Naive B cell (primary cell): Measurements from ENCODE around the gene CEP131. TPM values are rescaled to one million over a fixed set of nuclear protein-coding genes. Genes with fewer than 3 reads are reported as not detected.
A peak's percentile ranks its signal among the peaks of the same experiment; 100 is the strongest.

ENCODE experiments used
- ATAC-seq, 2 donors: fragments of 150-1000 bp; cut with Tn5 transposase; 2 replicates each; pipeline ENCODE4 v1.10.0; 2021; ENCODE audit warnings: low read depth in 2 of 2, mild to moderate bottlenecking in 2 of 2, moderate library complexity in 2 of 2
- DNase-seq: peaks from one replicate; pipeline ENCODE4 v3.0.0; 2022
- H3K27ac Mint-ChIP-seq, 6 donors: one replicate each; pipeline ENCODE4 v1.8.0; 2020 to 2022; ENCODE audit warnings: mild to moderate bottlenecking in 6 of 6, mixed read lengths in 6 of 6, moderate library complexity in 5 of 6, inconsistent platforms in 2 of 6
- H3K27me3 Mint-ChIP-seq, 3 donors: one replicate each; pipeline ENCODE4 v1.8.0; 2021 to 2022; ENCODE audit warnings: mixed read lengths in 3 of 3, mild to moderate bottlenecking in 1 of 3
- H3K36me3 Mint-ChIP-seq, 2 donors: one replicate each; pipeline ENCODE4 v1.8.0; 2020 to 2022; ENCODE audit warnings: mixed read lengths in 2 of 2, inconsistent platforms in 1 of 2, mild to moderate bottlenecking in 1 of 2
- H3K4me1 Mint-ChIP-seq, 3 donors: one replicate each; pipeline ENCODE4 v1.8.0; 2020 to 2022; ENCODE audit warnings: mixed read lengths in 3 of 3, inconsistent platforms in 1 of 3, mild to moderate bottlenecking in 1 of 3, moderate library complexity in 1 of 3
- H3K4me3 Mint-ChIP-seq, 8 donors: one replicate each; pipeline ENCODE4 v1.8.0; 2020 to 2022; ENCODE audit warnings: mild to moderate bottlenecking in 8 of 8, mixed read lengths in 8 of 8, moderate library complexity in 8 of 8, inconsistent platforms in 2 of 8
- H3K9me3 Mint-ChIP-seq, 7 donors: one replicate each; pipeline ENCODE4 v1.8.0; 2020 to 2022; ENCODE audit warnings: mixed read lengths in 7 of 7, mild to moderate bottlenecking in 5 of 7, inconsistent platforms in 2 of 7, moderate library complexity in 1 of 7
- polyA plus RNA-seq, 6 donors: library from polyadenylated mRNA; unstranded; fragments of 300-500 nt; fragmentation: Illumina TruSeq; gene quantifications; one replicate each; pipeline ENCODE4 v1.2.3, GENCODE V29; 2021; ENCODE audit warnings: low read depth in 6 of 6

The CEP131 gene
- polyA plus RNA-seq, 6 donors from 2014 or later, result 3.1 to 11.6 (median 4.0) TPM; not detected in 1

GRCh38 chr17:81258292-81258691 is 35.5 kb upstream of the CEP131 start:
- Mint-ChIP-seq H3K4me1 (peaks cover 8 to 9% (median 8%) of the 10 kb centered on the region in 3 donors), H3K36me3 (peaks cover 2 to 3% of the 10 kb centered on the region in 2 donors), H3K27me3 (no peaks in the 10 kb centered on the region)

DNA sequence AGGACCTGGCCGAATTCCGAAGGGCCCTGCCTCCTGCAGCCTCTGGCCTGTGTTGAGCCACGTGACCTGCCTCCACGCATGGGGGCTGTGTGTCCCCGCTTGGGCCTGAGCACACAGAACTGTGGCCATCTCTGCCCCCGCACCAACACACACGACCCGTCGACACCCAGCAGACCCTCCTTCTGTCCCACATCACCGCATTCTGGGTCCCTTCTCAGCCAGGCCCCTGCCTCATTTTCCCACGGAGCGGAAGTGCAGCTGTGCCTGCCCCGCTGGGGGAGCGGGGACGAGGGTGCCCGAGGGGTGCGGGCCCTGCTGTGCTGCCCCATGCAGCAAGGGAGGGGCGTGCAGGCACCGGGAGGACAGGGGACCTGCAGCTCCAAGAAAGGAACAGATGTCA is 34.8 kb upstream of the CEP131 start:
- Mint-ChIP-seq H3K36me3 (peaks cover 5 to 7% of the 10 kb centered on the region in 2 donors), H3K9me3 (no peaks in the 10 kb centered on the region), H3K4me3 (no peak overlapping the region), H3K27ac (no peak overlapping the region), H3K4me1 (peaks cover 10 to 13% (median 11%) of the 10 kb centered on the region in 3 donors), H3K27me3 (no peaks in the 10 kb centered on the region)
- ATAC-seq, result no peak
- no peak for DNase-seq

More at GRCh38 chr17:81258292-81258691, 35.5 kb upstream of the CEP131 start:
- H3K9me3 Mint-ChIP-seq, result no peaks in the 10 kb centered on the region
- no peak for DNase-seq
- H3K27ac Mint-ChIP-seq, result no peak overlapping the region
- H3K4me3 Mint-ChIP-seq, result no peak overlapping the region
- no peak for ATAC-seq

GRCh38 chr17:81256616-81257015 is 33.9 kb upstream of the CEP131 start:
- no peaks in the 10 kb centered on the region for H3K27me3 Mint-ChIP-seq
- ATAC-seq (no peak), DNase-seq (no peak)
- H3K27ac Mint-ChIP-seq, result no peak overlapping the region
- H3K4me3 Mint-ChIP-seq, result no peak overlapping the region
- no peaks in the 10 kb centered on the region for H3K9me3 Mint-ChIP-seq
- peaks cover 5 to 7% of the 10 kb centered on the region in 2 donors for H3K36me3 Mint-ChIP-seq
- H3K4me1 Mint-ChIP-seq, result peaks cover 10 to 18% (median 11%) of the 10 kb centered on the region in 3 donors

DNA sequence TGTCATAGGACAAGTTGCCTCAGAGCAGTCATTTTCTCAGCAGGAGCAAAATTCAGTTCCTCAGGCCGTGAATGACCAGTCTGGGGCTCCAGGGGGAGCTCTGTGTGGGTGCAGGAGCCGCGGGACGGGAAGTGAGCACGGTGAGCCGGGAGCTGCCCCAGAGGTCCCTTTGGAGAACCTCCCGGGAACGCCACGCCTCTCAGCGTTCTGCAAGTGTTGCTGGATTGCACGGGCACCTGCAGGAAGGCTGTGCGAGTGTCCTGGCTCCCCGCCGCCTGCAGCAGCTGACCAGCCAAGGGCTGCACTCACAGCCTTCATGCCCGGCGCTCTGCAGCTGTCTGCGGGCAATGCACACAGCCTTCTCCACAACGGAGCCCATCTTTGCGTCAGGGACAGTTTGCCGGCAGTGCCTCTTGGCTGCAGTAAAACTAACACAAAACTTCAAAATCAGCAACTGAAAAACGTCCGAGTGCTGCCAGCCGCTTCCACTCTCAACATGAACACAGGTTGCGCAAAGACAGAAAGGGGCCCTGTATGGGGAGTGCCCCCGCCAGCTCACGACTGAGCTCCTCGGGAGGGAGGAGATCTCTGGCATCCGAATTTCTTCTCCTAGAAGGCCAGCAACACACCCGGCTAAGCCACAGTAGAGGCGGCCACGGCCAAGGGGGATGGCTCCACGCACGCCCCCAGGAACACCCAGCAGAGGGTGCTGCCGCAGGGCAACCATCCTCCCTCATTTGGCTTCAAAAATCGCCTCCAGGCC is 32.4 kb upstream of the CEP131 start:
- Mint-ChIP-seq H3K4me3 (no peak overlapping the region), H3K4me1 (peaks cover 10 to 18% (median 11%) of the 10 kb centered on the region in 3 donors), H3K27me3 (no peaks in the 10 kb centered on the region), H3K9me3 (no peaks in the 10 kb centered on the region), H3K27ac (no peak overlapping the region), H3K36me3 (peaks cover 5 to 7% of the 10 kb centered on the region in 2 donors)
- ATAC-seq, result no peak
- no peak for DNase-seq

- Mint-ChIP-seq H3K27ac (peak overlapping the region in 5 of 6 donors; percentile 18 to 73 (median 62)), H3K9me3 (no peaks in the 10 kb centered on the region)
- peak; percentile 80 to 86 for ATAC-seq
These were observed 30.8 kb upstream of the CEP131 start for GRCh38 chr17:81253358-81254131.

GRCh38 chr17:81252987-81253329 is 30.2 kb upstream of the CEP131 start:
- ATAC-seq, result peak in 1 of 2 donors; percentile 7

More at GRCh38 chr17:81253358-81254131, 30.8 kb upstream of the CEP131 start:
- Mint-ChIP-seq H3K27me3 (no peaks in the 10 kb centered on the region), H3K4me1 (peaks cover 10 to 18% (median 11%) of the 10 kb centered on the region in 3 donors), H3K4me3 (no peak overlapping the region), H3K36me3 (peaks cover 5 to 7% of the 10 kb centered on the region in 2 donors)
- peak; percentile 60 for DNase-seq

DNA sequence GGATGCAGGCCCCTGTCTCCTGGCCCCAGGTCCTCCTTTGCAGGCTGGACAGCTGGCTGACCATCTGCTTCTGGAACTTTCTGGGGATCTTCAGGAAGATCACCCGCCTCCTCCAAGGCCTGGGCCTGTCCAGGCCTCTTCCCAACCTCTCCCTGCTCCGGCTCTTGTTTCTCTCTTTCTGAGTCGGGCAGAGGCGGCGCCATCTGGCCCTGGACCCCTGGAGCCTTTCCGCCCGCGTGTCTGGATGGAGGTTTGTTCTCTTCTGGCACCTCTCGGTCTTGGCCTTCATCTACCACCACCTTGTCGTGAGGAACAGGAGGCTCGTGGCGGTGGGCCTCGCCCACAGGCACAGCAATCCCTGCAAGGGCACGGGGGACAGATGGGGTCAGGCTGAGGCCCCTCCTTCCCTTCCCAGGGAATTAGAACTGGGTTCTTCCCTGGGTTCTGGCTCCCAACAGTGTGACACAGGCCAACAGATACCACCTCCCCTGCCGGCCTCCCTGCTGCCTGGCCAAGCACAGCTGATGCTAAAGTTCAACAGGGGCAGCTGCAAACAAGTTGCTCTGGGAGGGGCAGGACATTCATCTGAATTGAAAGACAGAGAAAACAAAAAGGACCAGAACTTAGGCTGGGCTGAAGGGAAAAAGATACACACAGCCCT is 29.7 kb upstream of the CEP131 start:
- Mint-ChIP-seq H3K9me3 (no peaks in the 10 kb centered on the region), H3K4me3 (peak overlapping the region in 1 of 8 donors; percentile 77), H3K4me1 (peaks cover 10 to 18% (median 11%) of the 10 kb centered on the region in 3 donors), H3K36me3 (peaks cover 5 to 7% of the 10 kb centered on the region in 2 donors), H3K27me3 (no peaks in the 10 kb centered on the region), H3K27ac (peak overlapping the region in 1 of 6 donors; percentile 71)
- no peak for ATAC-seq
- no peak for DNase-seq

More at GRCh38 chr17:81252987-81253329, 30.2 kb upstream of the CEP131 start:
- no peak for DNase-seq
- Mint-ChIP-seq H3K4me1 (peaks cover 10 to 18% (median 11%) of the 10 kb centered on the region in 3 donors), H3K9me3 (no peaks in the 10 kb centered on the region), H3K27me3 (no peaks in the 10 kb centered on the region), H3K4me3 (no peak overlapping the region), H3K27ac (peak overlapping the region in 2 of 6 donors; percentile 18 to 69), H3K36me3 (peaks cover 5 to 7% of the 10 kb centered on the region in 2 donors)

GRCh38 chr17:81251709-81252301 is 29.0 kb upstream of the CEP131 start:
- Mint-ChIP-seq H3K36me3 (peaks cover 5 to 7% of the 10 kb centered on the region in 2 donors), H3K4me3 (no peak overlapping the region)
- peak in 1 of 2 donors; percentile 34 for ATAC-seq

DNA sequence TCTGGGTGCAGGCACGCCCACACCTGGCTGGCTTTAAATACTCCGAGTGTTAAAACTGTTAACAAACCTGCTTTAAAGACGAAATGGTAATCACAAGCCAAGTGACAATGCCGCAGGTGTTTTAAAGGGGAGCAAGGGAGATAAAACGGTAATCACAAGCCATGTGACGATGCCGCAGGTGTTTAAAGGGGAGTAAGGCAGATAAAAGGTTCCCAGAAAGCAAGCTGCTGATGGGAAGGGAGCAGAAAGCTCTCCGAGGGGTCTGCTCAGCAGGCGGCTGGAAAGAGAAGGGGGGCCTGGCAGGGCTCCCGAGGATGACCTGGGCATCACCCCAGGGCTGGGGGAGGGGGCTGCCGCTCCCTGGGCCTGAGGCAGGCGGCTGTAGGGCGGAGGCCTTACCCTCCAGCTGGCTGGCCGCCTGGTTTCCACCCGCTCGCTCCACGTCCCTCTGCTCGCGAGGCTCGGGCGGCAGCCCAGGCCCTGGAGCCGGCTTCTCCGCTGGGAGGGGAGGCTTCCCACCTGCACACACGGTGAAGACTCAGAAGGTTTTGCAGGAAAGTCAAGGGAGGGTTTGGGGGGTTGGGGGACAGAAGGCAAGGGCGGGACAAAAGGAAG is 28.4 kb upstream of the CEP131 start:
- peaks cover 5 to 7% of the 10 kb centered on the region in 2 donors for H3K36me3 Mint-ChIP-seq
- no peaks in the 10 kb centered on the region for H3K9me3 Mint-ChIP-seq
- no peak overlapping the region for H3K27ac Mint-ChIP-seq
- H3K4me1 Mint-ChIP-seq, result peaks cover 10 to 22% (median 14%) of the 10 kb centered on the region in 3 donors
- ATAC-seq (no peak), DNase-seq (no peak)
- no peak overlapping the region for H3K4me3 Mint-ChIP-seq
- H3K27me3 Mint-ChIP-seq, result no peaks in the 10 kb centered on the region

More at GRCh38 chr17:81251709-81252301, 29.0 kb upstream of the CEP131 start:
- H3K27me3 Mint-ChIP-seq, result no peaks in the 10 kb centered on the region
- no peak for DNase-seq
- no peaks in the 10 kb centered on the region for H3K9me3 Mint-ChIP-seq
- H3K27ac Mint-ChIP-seq, result no peak overlapping the region
- H3K4me1 Mint-ChIP-seq, result peaks cover 10 to 20% (median 13%) of the 10 kb centered on the region in 3 donors

DNA sequence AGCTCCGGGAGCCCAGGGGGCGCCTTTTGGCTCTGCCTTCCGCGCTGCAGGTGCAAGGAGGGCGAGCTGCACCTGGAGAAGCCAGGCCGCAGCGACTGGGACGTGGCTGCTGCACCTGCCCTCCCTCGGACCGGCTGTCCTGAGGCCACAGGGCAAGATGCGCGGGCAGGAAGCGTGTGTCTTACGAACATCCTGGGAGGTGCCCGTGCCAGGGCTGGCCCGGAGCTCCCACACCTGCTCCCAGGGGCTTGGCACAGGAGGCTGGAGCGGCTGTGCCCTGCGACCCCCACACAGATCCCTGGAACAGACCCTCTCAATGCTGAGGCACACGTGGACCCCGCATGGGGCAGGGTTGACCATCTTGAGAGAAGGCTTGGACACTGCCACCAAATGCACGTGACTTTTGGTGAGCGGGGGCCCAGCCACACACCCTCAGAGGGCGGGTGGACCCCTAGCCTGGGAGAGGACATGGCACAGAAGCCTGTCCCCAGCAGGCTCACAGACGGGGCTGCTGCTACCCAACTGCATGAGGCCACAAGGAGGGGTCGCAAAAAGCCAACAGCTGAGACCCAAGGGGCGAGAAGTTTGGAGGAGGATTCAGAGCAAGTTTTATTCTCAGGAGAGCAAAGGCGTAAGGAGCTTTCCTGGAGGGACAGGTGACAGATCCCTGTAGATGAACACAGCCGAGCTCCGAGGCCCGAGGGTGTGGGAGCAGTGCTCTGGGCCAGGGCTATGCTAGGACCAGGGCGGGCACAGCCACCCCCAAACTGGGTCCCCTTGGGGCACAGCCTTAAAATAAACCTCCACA is 27.7 kb upstream of the CEP131 start:
- Mint-ChIP-seq H3K36me3 (peaks cover 5 to 7% of the 10 kb centered on the region in 2 donors), H3K27me3 (no peaks in the 10 kb centered on the region), H3K9me3 (no peaks in the 10 kb centered on the region), H3K4me3 (no peak overlapping the region), H3K27ac (peak overlapping the region in 2 of 6 donors; percentile 22 to 56), H3K4me1 (peaks cover 10 to 22% (median 14%) of the 10 kb centered on the region in 3 donors)
- no peak for DNase-seq
- no peak for ATAC-seq

DNA sequence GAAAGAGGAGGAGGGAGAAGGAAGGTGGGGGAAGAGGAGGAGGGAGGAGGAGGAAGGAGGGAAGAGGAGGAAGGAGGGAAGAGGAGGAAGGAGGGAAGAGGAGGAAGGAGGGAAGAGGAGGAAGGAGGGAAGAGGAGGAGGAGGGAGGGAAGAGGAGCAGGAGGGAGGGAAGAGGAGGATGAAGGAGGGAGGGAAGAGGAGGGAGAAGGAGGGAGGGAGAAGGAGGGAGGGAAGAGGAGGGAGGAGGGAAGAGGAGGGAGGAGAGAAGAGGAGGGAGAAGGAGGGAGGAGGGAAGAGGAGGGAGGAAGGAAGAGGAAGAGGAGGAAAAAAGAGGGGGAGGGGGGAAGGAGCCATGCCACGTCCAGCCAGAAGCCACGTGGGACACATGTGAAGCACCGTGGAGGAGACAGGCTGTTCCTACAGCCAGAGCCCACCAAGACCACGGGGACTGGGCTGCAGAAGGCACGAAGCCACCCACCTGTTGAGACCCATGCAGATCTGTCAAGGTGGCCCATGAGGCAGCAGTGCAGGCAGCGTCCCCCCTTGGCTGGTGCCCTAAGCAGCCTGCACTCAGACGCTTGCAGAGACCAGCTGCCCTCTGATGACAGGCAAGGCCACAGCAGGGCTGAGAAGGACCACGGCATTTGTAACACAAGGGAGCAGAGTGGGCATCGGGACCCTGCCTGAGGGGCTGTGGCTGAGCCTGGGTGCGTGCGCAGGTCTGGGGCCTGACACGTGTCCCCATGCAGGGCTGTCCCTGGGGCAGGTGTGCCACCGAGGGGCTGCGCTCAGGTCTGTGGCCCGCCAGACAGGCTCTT is 26.7 kb upstream of the CEP131 start:
- DNase-seq (no peak), ATAC-seq (no peak)
- Mint-ChIP-seq H3K27me3 (no peaks in the 10 kb centered on the region), H3K27ac (peak overlapping the region in 1 of 6 donors; percentile 37), H3K4me1 (peaks cover 10 to 22% (median 17%) of the 10 kb centered on the region in 3 donors), H3K4me3 (no peak overlapping the region), H3K9me3 (no peaks in the 10 kb centered on the region), H3K36me3 (peaks cover 5 to 7% of the 10 kb centered on the region in 2 donors)
